ENCODE results near the gene TTLL3. TPM values are rescaled to one million over a fixed set of nuclear protein-coding genes. Genes with fewer than 3 reads are reported as not detected.
A peak's percentile ranks its signal among the peaks of the same experiment; 100 is the strongest.

Gene TTLL3
- total and polyA plus RNA-seq, 2 of the 13 experiments (the other 11 are each of a cell fraction or from before 2014, with no cell fraction given), result 9.5 to 51.2 TPM

- 32% methylated on average over 12 of the region's 22 CpGs for WGBS (ENCODE audit: low lambda C conversion rate)
- H3K9me3 ChIP-seq (ENCODE audit: low read length), result no peaks in the 10 kb centered on the region
- CTCF ChIA-PET (ENCODE audit: low intra/inter-chr PET ratio, low total read pairs), result interaction anchor here (1.0 to 1.8 kb wide), 4 partner anchors 52 to 84 kb away, joined by 3 to 14 read pairs (median 7); no protein-coding TSS in a partner anchor
- intact Hi-C loops (cut with micrococcal nuclease; ENCODE audit: unreplicated experiment), result loop anchor here (2.0 kb wide), 1 partner anchor 16 kb away; no protein-coding TSS in a partner anchor
- H3K4me1 ChIP-seq (ENCODE audit: insufficient read depth, low read length), result peaks cover 45% of the 10 kb centered on the region
- DNase-seq (ENCODE audit: low spot score) (no peak), FAIRE-seq (no peak), ATAC-seq (peak; percentile 22)
- peaks cover 0 to 9% of the 10 kb centered on the region in 2 experiments; a peak in 2 of 5 replicates for H3K27me3 ChIP-seq (ENCODE audit: control insufficient read depth in 1 of 2, insufficient read depth in 2 of 2, low read length in 2 of 2)
- H3K79me2 ChIP-seq (ENCODE audit: insufficient read depth, low read length), result no peaks in the 10 kb centered on the region
- H4K20me1 ChIP-seq (ENCODE audit: insufficient read depth, low read length), result no peaks in the 10 kb centered on the region
- POLR2A ChIA-PET, result interaction anchor here (1.9 to 6.6 kb wide), 8 partner anchors 16 to 113 kb away, joined by 6 to 153 read pairs (median 26); partner anchors contain the start of genes CIDEC, CRELD1, IL17RC and IL17RE
- peak overlapping the region; percentile 61; the same call in 1 of the 2 replicates for H3K9ac ChIP-seq (ENCODE audit: insufficient read depth, low read depth, low read length)
- in situ Hi-C loops (cut with HindIII; ENCODE audit: extremely low pct_ligation_motif_present, low pct_unique_long_range_greater_than_20kb), result loop anchor here (5.0 kb wide), 1 partner anchor 34 kb away; no protein-coding TSS in a partner anchor
- peak overlapping the region; percentile 43 to 77 (median 72) for H3K4me3 ChIP-seq (replicated peaks in 1 of 3; ENCODE audit: insufficient read depth in 1 of 3, low read depth in 2 of 3, low read length in 3 of 3)
- peak overlapping the region; percentile 22 for H3K27ac ChIP-seq (ENCODE audit: extremely low read length, insufficient read depth, low read length)
- TF ChIP-seq, protein P1, sequence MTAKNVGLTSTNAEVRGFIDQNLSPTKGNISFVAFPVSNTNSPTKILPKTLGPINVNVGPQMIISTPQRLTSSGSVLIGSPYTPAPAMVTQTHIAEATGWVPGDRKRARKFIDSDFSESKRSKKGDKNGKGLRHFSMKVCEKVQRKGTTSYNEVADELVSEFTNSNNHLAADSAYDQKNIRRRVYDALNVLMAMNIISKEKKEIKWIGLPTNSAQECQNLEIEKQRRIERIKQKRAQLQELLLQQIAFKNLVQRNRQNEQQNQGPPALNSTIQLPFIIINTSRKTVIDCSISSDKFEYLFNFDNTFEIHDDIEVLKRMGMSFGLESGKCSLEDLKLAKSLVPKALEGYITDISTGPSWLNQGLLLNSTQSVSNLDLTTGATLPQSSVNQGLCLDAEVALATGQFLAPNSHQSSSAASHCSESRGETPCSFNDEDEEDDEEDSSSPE (CRISPR knock-in tag; IDR thresholded peaks at IDR 0.05), result no peak
- TF ChIP-seq ZNF274 (CRISPR knock-in tag; IDR thresholded peaks at IDR 0.05) (peak; percentile 8; the same call in 1 of the 2 replicates), ZNF776 (CRISPR knock-in tag; IDR thresholded peaks at IDR 0.05) (0 out of 2 replicates have a peak, but pooled peaks have one; percentile 10)
- H2AFZ ChIP-seq (ENCODE audit: low read length), result no peak overlapping the region
- BruUV-seq (replicated peaks), result no TSS peak
- peak overlapping the region; percentile 80 for H3K4me2 ChIP-seq (ENCODE audit: low read depth, low read length)
- no peaks in the 10 kb centered on the region for H3K36me3 ChIP-seq (replicated peaks in 1 of 2; ENCODE audit: control insufficient read depth in 1 of 2, insufficient read depth in 2 of 2, low read length in 2 of 2)
Measured at GRCh38 chr3:9863058-9863772, 53.2 kb downstream of the TTLL3 start.

All from HepG2 (cell line).